Brain microvascular endothelial cell (primary cell): ENCODE data around the gene C5.
"Not testable (repeated sequence)": the region's sequence is repeated elsewhere in the genome, so short reads cannot be mapped to it uniquely, and the experiment has no call there.

ENCODE experiments used
- DNase-seq: peaks from one replicate; pipeline ENCODE4 v3.0.0-alpha.2; 2020
- H3K27ac ChIP-seq: fragments of 250-450 bp; sonication (Bioruptor Pico); 2 replicates; pipeline ENCODE4 v1.5.1; 2020; ENCODE audit warnings: mild to moderate bottlenecking, moderate library complexity
- H3K27me3 ChIP-seq: fragments of 250-450 bp; sonication (Bioruptor Pico); replicated peaks from 2 replicates; pipeline ENCODE4 v1.5.1; 2020; ENCODE audit warnings: mild to moderate bottlenecking
- H3K36me3 ChIP-seq: fragments of 250-450 bp; sonication (Bioruptor Pico); replicated peaks from 2 replicates; pipeline ENCODE4 v1.5.1; 2020; ENCODE audit warnings: mild to moderate bottlenecking
- H3K4me3 ChIP-seq: 2 replicates; pipeline ENCODE4 v1.5.1; 2011; ENCODE audit warnings: low read depth, mild to moderate bottlenecking, control low read depth, low read length, moderate library complexity
- CTCF ChIP-seq: IDR thresholded peaks from 2 replicates; pipeline ENCODE4 v1.5.1; 2011; ENCODE audit warnings: low read depth, mild to moderate bottlenecking, moderate library complexity, low read length, control low read depth, inconsistent platforms; ENCODE audit errors: missing control alignments
- in situ Hi-C: cut with HindIII; loops from 2 replicates; pipeline ENCODE4 v1.10.0; 2017; ENCODE audit warnings: low sequenced_read_pairs, low pct_ligation_motif_present

C5 gene

GRCh38 chr9:121038362-121038761, 11.7 kb downstream of the C5 start:
- DNase-seq, result no peak
- Histone ChIP-seq H3K27me3 (no peaks in the 10 kb centered on the region), H3K36me3 (no peaks in the 10 kb centered on the region), H3K4me3 (no peak overlapping the region), H3K27ac (no peak overlapping the region)
- in situ Hi-C loops, result no loop called here
- no peak for TF ChIP-seq CTCF

GRCh38 chr9:121035717-121036116, 14.4 kb downstream of the C5 start:
- in situ Hi-C loops, H3K36me3 ChIP-seq: not testable (repeated sequence)

GRCh38 chr9:121034529-121034928, 15.5 kb downstream of the C5 start:
- in situ Hi-C loops, result no loop called here
- no peak overlapping the region for H3K4me3 ChIP-seq
- DNase-seq, result no peak

More at GRCh38 chr9:121035717-121036116, 14.4 kb downstream of the C5 start:
- not testable (repeated sequence) for DNase-seq, H3K27ac ChIP-seq, H3K27me3 ChIP-seq, H3K4me3 ChIP-seq

DNA sequence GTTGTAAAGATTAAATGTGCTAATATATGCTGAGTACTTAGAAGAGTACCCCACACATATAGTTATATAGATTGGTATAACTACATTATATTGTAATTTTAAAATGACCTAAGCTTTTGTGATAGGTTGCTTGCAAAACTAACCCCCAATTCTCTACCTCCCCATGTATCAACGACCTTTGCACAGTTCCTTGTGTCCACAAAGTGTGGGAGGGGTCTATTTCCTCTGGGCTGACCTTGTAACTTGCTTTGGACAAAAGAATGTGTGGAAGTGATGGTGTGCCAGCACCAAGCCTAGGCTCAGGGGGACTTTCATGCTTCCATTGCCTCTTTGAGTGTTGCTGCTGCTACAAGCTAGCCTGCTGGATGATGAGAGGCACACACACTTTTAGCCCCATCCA, 20.6 kb downstream of the C5 start:
- no peak for TF ChIP-seq CTCF
- no peak for DNase-seq
- in situ Hi-C loops, result no loop called here

More at GRCh38 chr9:121034529-121034928, 15.5 kb downstream of the C5 start:
- Histone ChIP-seq H3K27ac (no peak overlapping the region), H3K27me3 (no peaks in the 10 kb centered on the region), H3K36me3 (no peaks in the 10 kb centered on the region)
- no peak for TF ChIP-seq CTCF

GRCh38 chr9:121028285-121028684, 21.8 kb downstream of the C5 start:
- H3K4me3 ChIP-seq, DNase-seq, H3K36me3 ChIP-seq, H3K27ac ChIP-seq, H3K27me3 ChIP-seq, in situ Hi-C loops: not testable (repeated sequence)

More for the DNA sequence above, 20.6 kb downstream of the C5 start:
- Histone ChIP-seq H3K27ac (no peak overlapping the region), H3K4me3 (no peak overlapping the region), H3K27me3 (no peaks in the 10 kb centered on the region), H3K36me3 (no peaks in the 10 kb centered on the region)

DNA sequence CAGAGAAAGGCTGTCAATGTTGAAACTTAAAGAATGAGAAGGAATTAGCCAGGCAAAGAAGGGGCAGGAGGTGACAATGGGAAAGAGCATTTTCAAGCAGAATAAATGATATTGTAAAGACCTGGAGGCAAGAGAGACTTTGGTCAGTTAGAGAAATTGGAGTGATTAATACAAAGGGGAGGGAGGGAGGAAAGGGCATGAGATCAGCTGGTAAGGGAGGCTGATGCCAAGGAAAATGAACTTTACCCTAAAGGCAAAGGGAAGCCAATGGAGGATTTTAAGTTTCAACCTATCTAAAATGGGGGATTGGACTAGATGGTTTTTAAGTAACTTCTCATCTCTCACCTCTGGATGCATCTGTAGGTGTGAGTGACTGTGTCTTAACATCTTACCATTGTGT, 23.3 kb downstream of the C5 start:
- Histone ChIP-seq H3K36me3 (no peaks in the 10 kb centered on the region), H3K27me3 (no peaks in the 10 kb centered on the region), H3K27ac (no peak overlapping the region), H3K4me3 (no peak overlapping the region)
- DNase-seq, result no peak
- TF ChIP-seq CTCF, result no peak
- in situ Hi-C loops, result no loop called here

- in situ Hi-C loops, result no loop called here
- Histone ChIP-seq H3K36me3 (no peaks in the 10 kb centered on the region), H3K27ac (no peak overlapping the region), H3K4me3 (no peak overlapping the region), H3K27me3 (no peaks in the 10 kb centered on the region)
- peak; percentile 14 for DNase-seq
- no peak for TF ChIP-seq CTCF
These were observed 23.8 kb downstream of the C5 start for GRCh38 chr9:121026260-121026691.
